HG03135 (cell line): ENCODE data around the gene ELFN1.

ENCODE experiments used
- ATAC-seq: cut with Tn5 transposase; IDR thresholded peaks from one replicate; pipeline ENCODE4 v1.9.1; 2021; ENCODE audit warnings: mild to moderate bottlenecking, moderate library complexity; ENCODE audit not compliant: unreplicated experiment

Gene ELFN1

DNA sequence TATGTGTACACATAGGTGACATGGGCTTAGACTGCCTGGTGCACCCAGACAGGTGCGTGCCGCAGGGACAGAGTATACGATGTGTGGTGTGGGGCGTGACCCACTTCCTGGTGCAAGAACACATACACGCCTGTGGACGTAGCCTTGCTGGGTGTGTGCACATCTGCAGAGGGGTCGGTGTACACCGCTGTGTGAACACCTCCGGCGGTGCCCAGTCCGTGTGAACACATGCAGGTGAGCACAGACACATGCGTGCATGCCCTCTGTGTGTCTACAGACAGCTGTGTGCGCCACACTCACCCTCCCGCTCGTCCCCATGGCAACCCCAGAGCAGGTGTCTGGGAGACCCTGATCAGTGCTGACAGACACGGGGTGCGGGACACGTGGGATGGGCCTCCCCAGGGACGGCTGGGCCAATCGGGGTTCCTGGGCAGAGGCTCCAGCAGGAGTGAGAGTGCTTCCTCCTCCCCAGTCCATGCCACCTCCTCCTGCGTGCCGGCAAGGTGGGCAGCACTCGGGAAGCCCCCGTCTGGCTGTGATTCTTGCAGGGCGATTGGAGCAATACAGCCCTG lies 23.4 kb downstream of the ELFN1 start:
- no peak for ATAC-seq

DNA sequence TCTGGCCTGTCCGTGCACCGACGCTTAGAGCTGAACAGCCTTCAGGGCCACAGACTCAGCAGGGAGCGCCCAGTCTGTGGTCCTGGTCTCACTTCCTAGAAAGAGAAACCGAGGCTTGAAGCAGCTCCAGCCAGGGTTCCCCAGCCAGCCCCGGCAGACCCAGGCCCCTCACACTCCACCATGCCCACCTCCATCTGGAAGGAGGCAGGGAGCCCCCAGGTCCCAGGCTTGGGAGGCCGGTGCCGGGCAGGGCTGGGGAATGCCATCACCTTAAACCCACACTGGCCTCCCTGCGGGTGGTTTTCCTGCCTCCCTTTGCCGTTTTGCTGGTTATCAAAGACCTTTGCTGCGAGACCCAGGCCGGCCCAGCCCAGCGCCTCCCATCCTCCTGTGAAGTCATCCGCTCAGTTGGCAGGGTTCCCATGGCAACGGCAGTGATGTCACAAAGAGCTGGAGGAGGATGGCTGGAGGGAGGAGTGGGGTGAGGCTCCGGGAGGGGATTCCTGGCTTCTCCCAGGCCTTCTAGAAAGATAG lies 24.0 kb downstream of the ELFN1 start:
- no peak for ATAC-seq

DNA sequence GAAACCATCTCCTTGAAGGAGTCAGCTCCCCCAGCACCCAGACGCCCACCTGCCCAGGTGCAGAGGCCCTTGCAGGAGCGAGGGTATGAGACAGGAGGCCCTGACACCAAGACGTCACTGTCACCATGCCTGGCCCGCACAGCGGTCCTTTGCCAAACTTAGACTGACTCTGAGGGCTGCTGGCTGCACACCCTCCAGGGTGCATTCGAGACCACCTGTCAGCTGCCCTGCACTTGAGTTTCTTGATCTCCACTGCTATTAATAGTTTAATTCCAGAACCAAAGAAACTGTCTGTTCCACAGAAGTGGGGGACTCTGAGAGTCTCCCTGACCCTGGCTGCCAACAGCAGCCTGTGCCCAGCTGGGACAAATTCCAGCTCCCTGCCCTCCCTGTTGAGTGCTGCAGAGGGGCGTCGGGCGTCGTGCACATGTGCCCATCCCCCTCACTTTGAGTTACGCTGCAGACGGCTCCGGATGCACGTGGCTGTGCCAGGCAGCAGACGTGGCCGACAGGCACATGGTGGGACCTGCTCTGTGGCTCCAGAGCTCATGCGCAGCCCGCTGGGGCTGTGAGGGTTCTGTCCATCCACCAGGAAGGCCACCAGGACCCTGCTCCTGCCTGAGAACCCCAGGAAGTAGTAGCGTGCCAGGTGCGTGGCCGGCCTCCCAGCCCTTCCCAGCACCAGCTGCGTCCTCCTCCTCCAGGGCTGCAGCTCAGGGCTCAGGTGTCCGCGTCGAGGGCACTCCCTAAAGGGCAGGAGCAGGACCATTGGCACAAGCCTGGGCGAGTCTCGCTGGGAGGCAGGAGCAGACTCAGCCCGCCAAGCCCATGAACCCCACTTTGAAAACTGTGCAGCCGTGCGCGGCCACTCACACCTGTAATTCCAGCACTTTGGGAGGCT lies 24.8 kb downstream of the ELFN1 start:
- no peak for ATAC-seq

DNA sequence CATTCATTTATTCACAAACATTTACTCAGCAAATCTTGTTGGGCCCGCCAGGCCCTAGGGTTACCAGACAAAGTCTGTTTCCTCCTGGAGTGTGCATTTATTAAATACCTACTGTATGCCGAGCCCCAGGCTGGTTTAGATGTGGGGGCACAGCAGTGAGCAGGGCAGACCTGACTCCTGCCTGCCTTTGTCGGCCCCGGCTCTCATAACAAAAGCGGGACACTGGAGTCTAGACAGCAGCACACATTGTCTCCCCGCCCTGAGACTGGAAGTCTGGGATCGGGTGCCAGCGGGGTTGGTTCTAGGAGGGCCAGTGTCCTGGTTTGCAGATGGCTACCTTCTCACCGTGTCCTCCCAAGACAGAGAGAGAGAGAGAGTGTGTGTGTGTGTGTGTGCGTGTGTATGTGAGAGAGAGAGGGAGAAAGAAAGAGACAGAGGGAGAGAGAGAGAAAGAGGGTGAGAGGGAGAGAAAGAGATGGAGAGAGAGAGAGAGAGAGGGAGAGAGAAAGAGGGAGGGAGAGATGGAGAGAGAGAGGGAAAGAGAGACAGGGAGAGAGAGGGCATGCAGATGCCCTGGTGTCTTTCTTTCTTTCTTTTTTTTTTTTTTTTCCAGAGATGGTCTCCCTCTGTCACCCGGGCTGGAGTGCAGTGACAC lies 25.9 kb downstream of the ELFN1 start:
- no peak for ATAC-seq

DNA sequence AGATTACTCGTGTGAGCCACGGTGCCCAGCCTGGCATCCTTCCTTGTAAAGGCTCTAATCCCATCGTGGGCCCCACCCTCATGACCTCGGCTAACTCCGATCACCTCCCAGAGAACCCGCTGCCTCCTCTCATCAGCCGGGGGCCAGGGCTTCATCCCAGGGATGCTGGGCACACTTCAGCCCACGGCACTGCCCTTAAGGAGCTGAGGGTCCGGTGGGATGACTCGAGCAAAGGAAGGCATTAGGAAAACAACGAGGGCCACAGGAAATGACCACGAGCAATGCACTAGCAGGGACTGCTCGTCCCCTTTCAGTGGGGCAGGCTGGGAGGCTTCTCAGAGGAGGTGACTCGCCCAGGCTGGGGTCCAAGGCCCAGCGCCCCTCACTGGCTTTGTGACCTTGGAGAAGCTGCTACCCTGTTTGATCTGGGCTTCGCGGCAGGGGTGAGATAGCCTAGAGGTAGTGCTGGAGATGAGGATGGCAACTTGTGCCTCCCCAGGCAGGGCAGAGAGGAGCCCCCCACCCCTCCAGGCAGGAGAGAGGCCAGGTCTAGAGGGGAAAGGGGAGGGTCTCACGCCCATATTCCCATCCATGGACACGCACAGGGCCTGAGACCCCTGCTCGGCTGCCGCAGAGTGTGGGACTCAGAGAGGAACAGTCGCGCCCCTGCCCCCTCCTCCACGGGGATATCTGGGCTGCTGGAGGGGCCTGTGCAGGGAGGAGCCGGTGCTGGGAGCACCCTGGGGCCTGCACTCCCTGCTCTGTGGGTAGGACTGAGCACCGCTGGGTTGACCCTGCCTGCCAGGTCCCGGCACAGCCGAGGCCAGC lies 26.8 kb downstream of the ELFN1 start:
- ATAC-seq = no peak

DNA sequence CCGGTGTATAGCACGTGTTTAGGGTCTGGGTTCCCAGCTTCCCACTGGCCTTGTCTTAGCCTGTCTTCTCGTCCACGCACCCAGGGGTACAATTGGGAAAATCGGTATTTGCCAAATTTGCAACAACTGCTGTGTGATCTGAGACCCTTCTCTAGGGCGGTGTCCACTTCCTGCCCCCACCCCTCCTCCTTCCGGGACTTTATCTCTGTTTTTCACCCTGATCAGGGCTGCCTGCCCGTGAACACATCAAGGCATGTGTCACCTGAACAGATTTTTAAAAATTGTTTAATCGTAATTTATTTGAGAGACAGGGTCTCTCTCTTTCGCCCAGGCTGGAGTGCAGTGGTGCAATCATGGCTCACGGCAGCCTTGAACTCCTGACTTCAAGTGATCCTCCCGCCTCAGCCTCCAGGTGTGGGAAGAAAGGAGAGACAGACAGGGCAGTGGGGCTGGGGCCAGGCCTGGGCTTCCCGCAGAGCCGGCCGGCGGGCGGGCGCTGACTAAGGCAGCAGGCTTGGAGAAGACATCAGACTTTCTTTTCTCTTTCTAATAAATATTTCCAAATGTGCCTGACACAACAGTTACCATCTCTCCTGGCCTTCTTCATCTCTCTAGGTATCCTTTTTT lies 27.5 kb downstream of the ELFN1 start:
- no peak for ATAC-seq

DNA sequence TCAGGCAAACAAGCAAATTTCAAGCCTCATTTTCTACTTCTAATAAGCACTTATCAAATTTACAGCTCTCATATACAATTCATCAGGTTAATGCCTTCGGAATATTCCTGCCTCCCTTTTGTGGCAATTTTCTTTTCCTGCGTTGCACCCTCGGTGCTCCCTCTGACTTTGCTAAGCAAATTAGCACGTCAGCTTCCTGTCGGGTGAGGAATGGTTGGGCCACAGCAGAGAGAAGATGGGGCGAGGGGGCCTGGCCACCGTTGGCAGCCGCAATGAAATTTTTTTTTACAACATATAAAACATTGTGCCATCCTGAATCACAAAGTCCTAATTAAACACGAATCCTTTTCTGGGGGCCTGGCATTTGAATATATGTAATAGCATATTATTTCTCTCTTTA lies 28.1 kb downstream of the ELFN1 start:
- ATAC-seq = no peak

DNA sequence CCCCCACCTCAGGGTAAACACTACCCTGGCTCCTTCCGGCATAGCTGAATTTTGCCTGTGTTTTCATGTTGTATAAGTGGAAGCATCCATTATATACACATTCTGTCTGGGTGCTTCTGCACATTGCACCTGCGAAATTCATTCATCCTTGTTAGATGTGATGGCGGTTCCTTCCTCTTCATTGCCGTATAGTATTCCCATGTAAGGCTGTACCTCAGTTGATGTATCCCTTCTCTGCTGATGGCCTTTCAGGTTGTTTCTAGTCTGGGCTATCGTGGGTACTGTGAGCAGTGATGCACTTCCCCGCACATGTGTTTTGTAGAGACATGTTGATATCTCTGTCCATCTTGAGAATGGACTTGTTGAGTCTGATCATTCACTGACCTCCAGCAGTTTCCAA lies 28.9 kb downstream of the ELFN1 start:
- no peak for ATAC-seq

DNA sequence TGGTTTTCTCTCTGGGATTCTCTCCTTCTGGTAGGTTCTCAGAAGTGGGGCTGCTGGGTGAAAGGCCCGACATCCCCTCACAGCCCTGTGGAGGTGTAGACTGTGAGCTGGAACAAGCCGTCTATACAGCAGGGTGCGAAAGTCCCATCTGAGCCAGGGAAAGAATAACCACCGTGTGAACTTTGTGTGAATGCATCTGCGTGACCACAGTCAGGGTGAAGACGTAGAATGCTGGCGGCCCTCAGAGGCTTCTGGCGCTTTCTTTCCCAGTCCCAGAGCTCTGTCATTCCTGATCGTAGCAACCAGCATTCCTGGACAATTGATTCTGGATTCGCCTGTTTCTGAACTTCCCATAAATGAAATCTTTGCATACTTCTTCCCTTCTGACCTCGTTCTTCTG lies 30.0 kb downstream of the ELFN1 start:
- ATAC-seq = no peak

DNA sequence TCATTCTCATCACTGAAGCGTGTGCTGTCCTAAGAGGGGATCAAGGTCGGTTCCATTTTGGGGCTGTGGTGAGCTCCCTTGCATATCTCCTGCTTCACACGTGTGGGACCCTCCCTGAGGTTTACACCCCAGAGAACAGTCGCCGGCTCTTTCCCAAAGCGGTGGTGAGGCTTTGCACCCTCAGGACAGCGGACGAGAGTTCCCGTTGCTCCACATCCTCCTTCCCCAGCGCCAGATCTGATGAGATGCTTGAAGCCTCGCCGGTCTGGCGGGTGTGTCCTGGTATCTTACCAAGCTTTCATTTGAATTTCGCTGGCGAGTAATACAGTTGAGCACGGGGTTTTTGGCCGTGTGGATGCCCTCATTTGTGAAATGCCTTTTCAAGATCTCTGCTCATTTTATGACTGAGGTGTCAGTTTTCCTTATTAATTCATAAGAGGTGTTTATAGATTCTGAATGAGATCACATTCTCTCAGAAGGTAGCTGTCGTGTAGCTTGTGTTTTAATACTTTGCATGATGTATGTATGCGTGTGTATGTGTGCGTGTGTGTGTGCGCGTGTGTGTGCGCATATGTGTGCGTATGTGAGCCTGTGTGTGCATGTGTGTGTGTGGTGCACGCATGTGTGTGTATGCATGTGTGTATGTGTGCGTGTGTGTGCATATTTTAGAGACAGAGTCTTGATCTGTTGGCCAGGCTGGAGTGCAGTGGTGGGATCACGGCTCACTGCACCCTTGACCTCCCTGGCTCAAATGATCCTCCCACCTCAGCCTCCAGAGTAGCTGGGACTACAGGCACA lies 30.7 kb downstream of the ELFN1 start:
- no peak for ATAC-seq

DNA sequence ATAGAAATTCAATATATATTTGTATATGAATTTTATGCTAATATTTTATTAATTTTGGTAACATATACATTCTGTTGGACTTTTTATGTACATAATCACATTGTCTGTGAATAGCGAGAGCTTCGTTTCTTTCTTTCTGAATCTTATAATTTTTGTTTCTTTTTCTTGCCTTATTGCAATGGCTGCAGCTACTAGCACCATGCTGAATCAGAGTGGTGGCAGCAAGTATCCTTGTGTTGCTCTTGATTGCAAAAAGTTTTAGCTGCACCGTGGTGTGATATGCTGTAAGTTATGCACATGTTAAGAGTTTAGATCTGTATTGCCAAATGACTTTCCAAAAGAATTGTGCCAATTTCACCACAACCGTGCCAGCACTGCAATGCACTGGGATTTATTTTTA lies 32.6 kb downstream of the ELFN1 start:
- no peak for ATAC-seq

DNA sequence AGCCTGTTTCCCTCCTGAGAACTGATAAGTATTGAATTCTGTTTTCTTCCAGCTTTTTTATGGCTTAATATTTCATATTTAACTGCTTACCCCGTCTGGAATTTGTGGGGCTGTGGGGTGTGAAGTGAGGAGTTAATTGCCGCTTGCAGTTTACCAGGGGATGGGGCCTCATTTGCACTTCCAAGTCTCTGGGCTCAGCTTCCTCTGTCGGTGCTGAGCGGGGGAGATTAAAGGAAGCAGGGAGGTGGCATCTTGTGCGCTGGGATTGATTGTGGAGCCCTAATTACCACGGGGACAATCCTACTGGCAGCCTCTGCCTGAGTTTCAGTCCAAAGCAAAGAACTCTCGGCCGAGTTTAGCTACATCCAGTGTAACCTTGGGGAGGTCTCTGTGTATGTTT lies 33.4 kb downstream of the ELFN1 start:
- no peak for ATAC-seq

DNA sequence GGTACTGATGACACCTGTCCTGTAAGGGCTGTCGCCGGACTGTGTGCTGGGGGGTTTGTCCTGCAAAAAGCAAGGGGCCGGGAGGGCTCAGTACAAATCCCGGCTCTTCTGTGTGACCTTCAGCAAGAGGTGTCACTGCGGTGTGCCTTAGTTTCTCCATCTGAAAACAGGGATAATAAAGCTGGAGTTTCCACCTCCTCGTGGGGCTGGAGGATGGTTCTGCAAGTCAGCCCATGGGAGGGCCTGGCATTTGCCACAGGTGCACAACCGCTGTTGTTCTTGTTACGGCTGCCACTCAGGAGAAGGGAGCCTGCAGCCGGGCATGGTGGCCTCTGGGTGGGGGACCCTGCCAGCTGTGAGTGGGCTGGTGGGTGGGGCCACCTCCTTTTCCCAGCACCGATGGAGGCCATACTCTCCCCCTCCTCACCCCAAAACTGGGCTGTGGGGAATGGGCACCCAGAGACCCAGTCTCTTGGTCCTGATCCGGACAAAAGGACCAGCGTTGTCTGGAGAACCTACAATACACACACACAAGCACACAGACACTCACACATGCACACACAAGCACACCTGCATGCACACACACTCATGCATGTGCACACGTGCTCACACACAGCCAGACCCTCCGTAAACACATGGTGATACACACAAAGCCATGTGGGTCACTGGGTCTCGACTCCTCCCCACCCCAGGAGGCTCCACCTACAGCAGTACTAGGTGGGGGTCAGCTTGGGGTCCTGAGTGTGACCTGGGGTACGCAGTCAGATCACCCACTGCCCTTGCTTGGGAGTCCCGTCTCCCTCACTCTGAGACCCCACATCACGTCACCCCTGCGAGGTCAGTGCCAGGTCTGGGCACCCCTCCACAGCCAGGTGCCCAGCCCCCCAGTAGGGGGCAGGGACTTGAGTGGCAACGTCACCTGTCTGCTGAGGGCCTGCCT lies 34.1 kb downstream of the ELFN1 start:
- ATAC-seq = no peak

DNA sequence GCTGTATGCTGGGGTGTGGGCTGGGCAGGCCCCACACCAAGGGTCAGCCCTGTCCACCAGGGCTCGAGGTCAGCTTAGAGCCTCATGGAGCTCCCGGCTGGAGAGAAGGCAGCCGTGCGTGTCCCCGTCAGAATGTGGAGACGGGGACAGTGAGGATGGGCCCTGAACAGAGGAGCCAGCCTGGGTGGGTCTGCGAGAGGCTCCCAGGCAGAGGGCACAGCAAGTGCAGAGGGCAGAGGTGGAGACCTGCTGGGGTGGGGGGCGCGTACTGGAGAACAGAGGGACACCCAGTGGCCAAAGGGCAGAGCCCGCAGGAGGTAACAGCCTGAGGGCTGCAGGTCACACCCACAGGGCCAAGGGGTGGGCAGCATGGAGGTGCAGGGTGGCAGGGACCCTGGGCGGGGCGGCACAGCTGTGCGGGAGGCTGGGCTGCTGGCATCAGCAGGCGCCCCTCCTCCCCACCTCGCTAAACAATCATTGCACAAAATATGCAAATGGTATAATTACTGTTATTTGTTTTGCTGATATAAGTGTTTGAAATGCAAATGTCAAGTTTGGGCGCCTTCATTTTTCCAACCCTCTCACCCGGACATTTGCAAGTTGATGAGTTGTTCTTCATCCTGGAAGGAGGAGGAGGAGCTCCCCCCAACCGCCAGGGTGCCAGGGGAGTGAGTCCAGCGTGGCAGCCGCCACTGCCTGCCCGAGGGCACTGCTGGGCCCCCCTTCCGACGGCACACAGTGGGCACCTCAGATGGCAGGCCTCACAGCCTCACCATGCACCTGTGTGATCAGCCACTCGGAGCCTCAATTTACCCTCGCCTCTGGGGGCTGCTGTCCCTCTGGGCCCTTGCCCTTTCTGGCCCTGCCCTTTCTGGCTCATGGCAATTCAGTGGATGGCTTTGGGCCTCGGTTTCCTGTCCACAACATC lies 35.0 kb downstream of the ELFN1 start:
- no peak for ATAC-seq

DNA sequence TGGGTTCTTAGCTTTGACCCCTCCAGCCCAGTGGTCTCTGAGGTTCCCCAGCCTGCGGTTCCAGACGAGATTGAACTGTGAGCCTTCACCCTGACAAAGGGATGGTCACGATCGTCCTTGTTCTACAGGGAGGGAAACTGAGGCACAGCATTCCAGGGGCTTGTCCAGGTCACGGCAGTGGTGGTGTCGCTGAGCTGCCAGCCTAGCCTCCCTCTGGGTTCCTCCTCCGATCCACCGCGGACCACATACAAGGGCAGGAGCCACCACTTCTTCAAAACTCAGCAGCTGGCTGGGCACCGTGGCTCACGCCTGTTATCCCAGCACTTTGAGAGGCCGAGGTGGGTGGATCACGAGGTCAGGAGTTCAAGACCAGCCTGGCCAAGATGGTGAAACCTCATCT lies 35.8 kb downstream of the ELFN1 start:
- no peak for ATAC-seq

DNA sequence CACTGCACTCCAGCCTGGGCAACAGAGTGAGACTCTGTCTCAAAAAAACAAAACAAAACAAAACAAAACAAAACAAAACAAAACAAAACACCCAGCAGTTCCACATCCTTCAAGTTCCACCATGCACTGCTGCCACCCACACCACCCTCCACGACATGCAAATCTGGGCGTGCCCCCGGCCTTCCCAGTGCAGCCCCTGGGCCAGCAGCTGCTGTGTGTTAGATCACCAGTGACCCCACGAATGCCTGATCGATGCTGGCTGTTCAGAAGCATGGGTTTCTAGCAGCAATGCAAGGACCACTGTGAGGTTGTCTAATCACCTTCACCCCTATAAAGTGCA lies 36.3 kb downstream of the ELFN1 start:
- ATAC-seq = no peak

DNA sequence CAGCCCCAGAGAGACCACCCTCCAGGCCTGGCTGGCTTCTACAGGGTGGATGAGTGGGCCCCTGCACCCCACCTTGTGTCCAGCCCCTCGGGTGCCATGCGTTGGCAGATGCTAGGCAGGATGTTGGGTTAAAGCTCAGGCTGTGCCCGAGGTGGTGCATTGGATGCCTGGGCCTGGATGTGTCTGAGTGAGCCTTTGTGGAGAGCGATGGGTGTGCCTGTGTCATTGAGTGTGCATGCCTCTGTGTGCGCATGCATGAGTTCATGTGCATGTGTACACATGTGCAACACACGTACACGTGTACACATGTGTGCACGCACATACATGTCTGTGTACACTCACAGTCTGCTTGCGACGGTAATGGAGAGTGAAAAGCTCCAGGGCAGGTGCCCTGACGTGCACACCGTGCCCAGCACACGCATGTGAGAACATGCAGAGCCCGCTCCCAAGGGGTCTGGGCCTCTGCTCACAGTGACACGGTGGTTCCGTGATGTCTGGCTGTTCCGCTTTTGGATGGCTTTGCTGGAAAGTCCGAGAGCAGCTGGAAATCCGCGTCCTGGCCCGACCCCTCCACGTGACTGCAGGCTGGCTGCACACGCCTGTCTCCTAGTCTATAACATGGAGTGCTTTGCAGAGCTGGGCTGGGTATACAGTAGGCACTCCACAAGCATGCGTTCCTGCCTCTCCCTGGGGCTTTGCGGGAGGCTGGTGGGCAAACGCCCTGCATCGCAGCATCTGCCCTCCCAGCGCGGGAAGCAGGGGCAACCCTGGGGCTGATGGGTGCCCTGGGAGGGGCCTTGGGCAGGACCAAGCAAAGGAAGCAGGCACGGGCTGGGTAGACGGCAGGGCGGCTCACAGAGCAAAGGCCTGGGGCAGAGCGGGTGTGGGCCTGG lies 36.9 kb downstream of the ELFN1 start:
- no peak for ATAC-seq
